AG04450 (cell line): ENCODE measurements around the gene CDC42EP5. TPM values are rescaled to one million over a fixed set of nuclear protein-coding genes. Genes with fewer than 3 reads are reported as not detected.

ENCODE experiments used
- CTCF ChIA-PET: fragments of 300-600, 350-600 bp; formaldehyde crosslinking; extraction: SDS; loops from one replicate; lab custom pipeline; 2022; ENCODE audit warnings: antibody characterized with exemption, inconsistent platforms; lab: Charles Lee
- POLR2A ChIA-PET: fragments of 350-600 bp; formaldehyde crosslinking; extraction: SDS; loops from one replicate; lab custom pipeline; 2021; ENCODE audit warnings: antibody characterized with exemption, inconsistent platforms; lab: Yijun Ruan, JAX
- DNase-seq: peaks from one replicate; pipeline ENCODE4 v3.0.0-alpha.2; 2011; ENCODE audit warnings: low read depth, low spot score
- H3K27ac ChIP-seq: one replicate; pipeline ENCODE4 v1.5.1; 2012; ENCODE audit warnings: low read depth, low read length, control low read depth
- H3K27me3 ChIP-seq: one replicate; pipeline ENCODE4 v1.6.0; 2012; ENCODE audit warnings: low read length; ENCODE audit not compliant: control insufficient read depth, insufficient read depth
- H3K4me3 ChIP-seq: 2 replicates; pipeline ENCODE4 v1.5.1; 2011; ENCODE audit warnings: mild to moderate bottlenecking, low read depth, low read length, control low read depth
- H3K9me3 ChIP-seq: 2 replicates; pipeline ENCODE4 v1.5.1; 2012; ENCODE audit warnings: low read length; ENCODE audit not compliant: control insufficient read depth, insufficient read depth
- CTCF ChIP-seq: IDR thresholded peaks from 2 replicates; pipeline ENCODE4 v1.5.1; 2011; ENCODE audit warnings: low read depth, low read length, control low read depth, inconsistent platforms
- polyA plus RNA-seq: library from polyadenylated mRNA; depleted of rRNA; stranded (reverse); fragments of >200 nt; gene quantifications from 2 replicates; pipeline ENCODE4 v1.2.3, GENCODE V29; 2011

Gene CDC42EP5
- polyA plus RNA-seq, 1 experiment = 12.3 TPM

- POLR2A ChIA-PET = no interaction called here
- H3K27ac ChIP-seq = no peak overlapping the region
- H3K27me3 ChIP-seq = no peaks in the 10 kb centered on the region
- no peaks in the 10 kb centered on the region for H3K9me3 ChIP-seq
- CTCF ChIA-PET = no interaction called here
- no peak overlapping the region for H3K4me3 ChIP-seq
- DNase-seq = no peak
- TF ChIP-seq CTCF = no peak
Measured at GRCh38 chr19:54482889-54483288, 9.8 kb upstream of the CDC42EP5 start.

GRCh38 chr19:54481326-54481930, 8.3 kb upstream of the CDC42EP5 start:
- ChIA-PET CTCF (interaction anchor here (0.6 to 2.3 kb wide), 31 partner anchors 9 to 1780 kb away, joined by 3 to 22 read pairs (median 4); partner anchors contain the start of genes CDC42EP5 and LAIR2), POLR2A (no interaction called here)
- H3K27me3 ChIP-seq = no peaks in the 10 kb centered on the region
- no peak for DNase-seq
- H3K9me3 ChIP-seq = no peaks in the 10 kb centered on the region
- TF ChIP-seq CTCF = peak; percentile 79
- H3K4me3 ChIP-seq = no peak overlapping the region
- H3K27ac ChIP-seq = no peak overlapping the region

- TF ChIP-seq CTCF = no peak
- ChIA-PET CTCF (interaction anchor here (0.5 to 2.3 kb wide), 4 partner anchors 11 to 264 kb away, joined by 5 to 22 read pairs (median 8); no protein-coding TSS in a partner anchor), POLR2A (interaction anchor here (0.6 kb wide), 1 partner anchor 52 kb away, joined by 4 read pairs; no protein-coding TSS in a partner anchor)
- H3K27ac ChIP-seq = no peak overlapping the region
- H3K27me3 ChIP-seq = no peaks in the 10 kb centered on the region
- DNase-seq = no peak
- no peaks in the 10 kb centered on the region for H3K9me3 ChIP-seq
- no peak overlapping the region for H3K4me3 ChIP-seq
Measured at GRCh38 chr19:54480051-54480450, 7.0 kb upstream of the CDC42EP5 start.

GRCh38 chr19:54478677-54479266, 5.7 kb upstream of the CDC42EP5 start:
- H3K9me3 ChIP-seq = no peaks in the 10 kb centered on the region
- peak; percentile 76 for TF ChIP-seq CTCF
- no peak for DNase-seq
- ChIA-PET CTCF (interaction anchor here (0.6 to 3.1 kb wide), 13 partner anchors 10 to 1924 kb away, joined by 3 to 33 read pairs (median 3); partner anchors contain the start of gene RDH13), POLR2A (no interaction called here)
- no peaks in the 10 kb centered on the region for H3K27me3 ChIP-seq
- no peak overlapping the region for H3K4me3 ChIP-seq
- H3K27ac ChIP-seq = no peak overlapping the region

- DNase-seq = no peak
- peak; percentile 8; the same call in 1 of the 2 replicates for TF ChIP-seq CTCF
- Histone ChIP-seq H3K27ac (no peak overlapping the region), H3K9me3 (no peaks in the 10 kb centered on the region), H3K4me3 (no peak overlapping the region), H3K27me3 (no peaks in the 10 kb centered on the region)
- CTCF ChIA-PET = interaction anchor here (1.1 to 3.1 kb wide), 6 partner anchors 12 to 941 kb away, joined by 3 to 33 read pairs (median 4); no protein-coding TSS in a partner anchor
- POLR2A ChIA-PET = no interaction called here
Measured at GRCh38 chr19:54477650-54478049, 4.6 kb upstream of the CDC42EP5 start.
